HCT116 (cell line): Measurements from ENCODE around the gene ABCC11. TPM values are rescaled to one million over a fixed set of nuclear protein-coding genes. Genes with fewer than 3 reads are reported as not detected.
A peak's percentile ranks its signal among the peaks of the same experiment; 100 is the strongest.

Source experiments
- ATAC-seq: fragments of 200-7000 bp; cut with Tn5 transposase; 2 replicates; pipeline ENCODE4 v1.9.1; 2020; ENCODE audit warnings: mild to moderate bottlenecking, moderate library complexity
- BruUV-seq: library from RNA; stranded (reverse); fragments of 400-500 nt; replicated peaks from 2 replicates; lab custom pipeline; 2021; lab: Mats Ljungman, UMichigan
- CTCF ChIA-PET: fragments of 300-600 bp; sonication (Branson Sonifier 250); formaldehyde crosslinking; loops from one replicate; lab custom pipeline; 2021; ENCODE audit warnings: antibody characterized with exemption; lab: Charles Lee
- POLR2A ChIA-PET: fragments of 300-600, 350-600 bp; sonication (Branson Sonifier 250); formaldehyde crosslinking; loops from one replicate; lab custom pipeline; 2021; ENCODE audit warnings: antibody characterized with exemption; lab: Charles Lee
- RAD21 ChIA-PET, 2 experiments: fragments of 300-600 bp; sonication (Branson Sonifier 250); formaldehyde crosslinking; loops; one replicate each; lab custom pipeline; 2023; ENCODE audit warnings: low total read pairs in 2 of 2; ENCODE audit not compliant: uncharacterized antibody in 2 of 2, unreplicated experiment in 2 of 2, low non-redundant PET in 1 of 2; lab: Charles Lee
- DNase-seq: peaks from one replicate; pipeline ENCODE4 v3.0.0-alpha.2; 2010; ENCODE audit warnings: low read depth, low spot score
- H2AFZ ChIP-seq: fragments of 200-600 bp; shearing (Covaris generic), sonication (generic); 2 replicates; pipeline ENCODE4 v1.6.1; 2017; ENCODE audit warnings: low read depth, mixed run types, mixed read lengths, antibody characterized with exemption, low read length; ENCODE audit not compliant: poor library complexity, severe bottlenecking
- H3K27ac ChIP-seq: 2 replicates; pipeline ENCODE4 v1.5.1; 2012; ENCODE audit warnings: low read depth, low read length
- H3K27me3 ChIP-seq: fragments of 200-600 bp; sonication (generic); 2 replicates; pipeline ENCODE4 v1.6.1; 2016; ENCODE audit warnings: mixed run types, low read length, mixed read lengths; ENCODE audit not compliant: insufficient read depth
- H3K36me3 ChIP-seq, 2 experiments: fragments of 200-500 bp in 1 of 2; fragments of 200-600 bp in 1 of 2; sonication (Bioruptor generic) in 1 of 2; sonication (generic) in 1 of 2; 2 replicates each; pipeline versions ENCODE4 v1.5.1 to v1.6.1; 2014 to 2016; ENCODE audit warnings: low read length in 2 of 2, inconsistent platforms in 1 of 2, mixed read lengths in 1 of 2, mixed run types in 1 of 2; ENCODE audit not compliant: insufficient read depth in 2 of 2, control insufficient read depth in 1 of 2
- H3K4me1 ChIP-seq, 2 experiments: fragments of 200-600 bp in 1 of 2; sonication (generic) in 1 of 2; 2 replicates each; pipeline versions ENCODE4 v1.5.1 to v1.6.1; 2012 to 2017; ENCODE audit warnings: low read length in 2 of 2, inconsistent platforms in 1 of 2, mild to moderate bottlenecking in 1 of 2, mixed read lengths in 1 of 2, mixed run types in 1 of 2, moderate library complexity in 1 of 2; ENCODE audit not compliant: insufficient read depth in 2 of 2, control insufficient read depth in 1 of 2
- H3K4me2 ChIP-seq: fragments of 200-600 bp; sonication (generic); 2 replicates; pipeline ENCODE4 v1.6.1; 2017; ENCODE audit warnings: mixed run types, low read length, mixed read lengths
- H3K4me3 ChIP-seq, 2 experiments: fragments of 200-600 bp in 1 of 2; sonication (generic) in 1 of 2; replicated peaks in 1 of 2; 2 replicates each; pipeline ENCODE4 v1.5.1; 2011 to 2016; ENCODE audit warnings: low read length in 2 of 2, control low read depth in 1 of 2, low read depth in 1 of 2, mild to moderate bottlenecking in 1 of 2, mixed read lengths in 1 of 2, mixed run types in 1 of 2
- H3K79me2 ChIP-seq: fragments of 200-600 bp; sonication (generic); 2 replicates; pipeline ENCODE4 v1.6.1; 2017; ENCODE audit warnings: mild to moderate bottlenecking, mixed run types, low read length, moderate library complexity, mixed read lengths; ENCODE audit not compliant: insufficient read depth
- H3K9ac ChIP-seq: fragments of 200-600 bp; sonication (generic); 2 replicates; pipeline ENCODE4 v1.6.1; 2016; ENCODE audit warnings: low read length, mixed read lengths
- H3K9me2 ChIP-seq: fragments of 200-600 bp; sonication (generic), shearing (Covaris generic); 2 replicates; pipeline ENCODE4 v1.6.1; 2017; ENCODE audit warnings: mixed run types, mild to moderate bottlenecking, moderate library complexity; ENCODE audit not compliant: insufficient read depth
- H3K9me3 ChIP-seq, 2 experiments: fragments of 200-500 bp in 1 of 2; fragments of 200-600 bp in 1 of 2; sonication (Bioruptor generic) in 1 of 2; sonication (generic) in 1 of 2; 2 replicates each; pipeline ENCODE4 v1.6.1; 2014 to 2017; ENCODE audit warnings: low read length in 2 of 2, mixed read lengths in 2 of 2, inconsistent platforms in 1 of 2, low read depth in 1 of 2, mild to moderate bottlenecking in 1 of 2, mixed run types in 1 of 2, moderate library complexity in 1 of 2; ENCODE audit not compliant: control insufficient read depth in 1 of 2, insufficient read depth in 1 of 2
- H4K20me1 ChIP-seq: fragments of 200-600 bp; sonication (generic), shearing (Covaris generic); 2 replicates; pipeline ENCODE4 v1.6.1; 2017; ENCODE audit warnings: mixed run types, mild to moderate bottlenecking, moderate library complexity; ENCODE audit not compliant: insufficient read depth
- CBX3 ChIP-seq: IDR thresholded peaks from 2 replicates; pipeline ENCODE4 v1.6.1; 2012; ENCODE audit warnings: low read depth
- CEBPB ChIP-seq: IDR thresholded peaks from 2 replicates; pipeline ENCODE4 v1.6.1; 2012; ENCODE audit warnings: low read depth
- ELF1 ChIP-seq: IDR thresholded peaks from 2 replicates; pipeline ENCODE4 v1.6.1; 2012; ENCODE audit warnings: low read depth, borderline replicate concordance
- FOSL1 ChIP-seq: IDR thresholded peaks from 2 replicates; pipeline ENCODE4 v1.6.1; 2012; ENCODE audit warnings: low read depth
- JUND ChIP-seq: IDR thresholded peaks from 2 replicates; pipeline ENCODE4 v1.6.1; 2012
- POLR2A ChIP-seq: IDR thresholded peaks from 2 replicates; pipeline ENCODE4 v1.7.0; 2011; ENCODE audit warnings: borderline replicate concordance; ENCODE audit not compliant: insufficient read depth, insufficient read length; ENCODE audit errors: extremely low read depth
- POLR2AphosphoS5 ChIP-seq: IDR thresholded peaks from 2 replicates; pipeline ENCODE4 v1.6.1; 2011; ENCODE audit warnings: mild to moderate bottlenecking, low read depth, low read length, moderate library complexity
- RAD21 ChIP-seq: IDR thresholded peaks from 2 replicates; pipeline ENCODE4 v1.6.1; 2012; ENCODE audit warnings: low read depth, mild to moderate bottlenecking
- SIN3A ChIP-seq: IDR thresholded peaks from 2 replicates; pipeline ENCODE4 v1.6.1; 2012; ENCODE audit warnings: low read depth
- SP1 ChIP-seq: IDR thresholded peaks from 2 replicates; pipeline ENCODE4 v1.6.1; 2012; ENCODE audit warnings: low read depth
- SRF ChIP-seq: IDR thresholded peaks from 2 replicates; pipeline ENCODE4 v1.6.1; 2012; ENCODE audit warnings: low read depth
- TCF7L2 ChIP-seq: IDR thresholded peaks from 2 replicates; pipeline ENCODE4 v1.7.0; 2011; ENCODE audit warnings: borderline replicate concordance, inconsistent platforms; ENCODE audit not compliant: insufficient read depth, insufficient read length; ENCODE audit errors: extremely low read depth
- YY1 ChIP-seq: IDR thresholded peaks from 2 replicates; pipeline ENCODE4 v1.6.1; 2011; ENCODE audit warnings: low read length, low read depth, moderate library complexity, mild to moderate bottlenecking; ENCODE audit not compliant: insufficient replicate concordance; ENCODE audit errors: extremely low read depth
- ZFX ChIP-seq: fragments of 450-650 bp; IDR thresholded peaks from 2 replicates; pipeline ENCODE4 v1.6.1; 2017
- ZNF274 ChIP-seq: fragments of 200-500 bp; sonication (Bioruptor generic); IDR thresholded peaks from 2 replicates; pipeline ENCODE4 v1.6.1; 2014; ENCODE audit warnings: mild to moderate bottlenecking, low read depth, low read length, inconsistent platforms
- intact Hi-C: fragments of 100-400 bp; cut with micrococcal nuclease; formaldehyde crosslinking; loops from 2 replicates; pipeline ENCODE4 v1.10.0; 2022
- total RNA-seq: library from RNA; stranded (reverse); gene quantifications from one replicate; pipeline ENCODE4 v1.2.1, GENCODE V29; 2021; ENCODE audit not compliant: unreplicated experiment
- TF ChIP-seq, protein P1 (sequence below): IDR thresholded peaks from 2 replicates; pipeline ENCODE4 v1.6.1; 2012
- TF ChIP-seq, protein P2 (sequence below): IDR thresholded peaks from 2 replicates; pipeline ENCODE4 v1.6.1; 2012; ENCODE audit warnings: low read depth
- TF ChIP-seq, protein P3 (sequence below): IDR thresholded peaks from 2 replicates; pipeline ENCODE4 v1.6.1; 2011; ENCODE audit warnings: mild to moderate bottlenecking, low read length, moderate library complexity; ENCODE audit not compliant: insufficient replicate concordance; ENCODE audit errors: extremely low read depth

Gene ABCC11
- total RNA-seq, 1 experiment from 2014 or later: 0.54 TPM

DNA sequence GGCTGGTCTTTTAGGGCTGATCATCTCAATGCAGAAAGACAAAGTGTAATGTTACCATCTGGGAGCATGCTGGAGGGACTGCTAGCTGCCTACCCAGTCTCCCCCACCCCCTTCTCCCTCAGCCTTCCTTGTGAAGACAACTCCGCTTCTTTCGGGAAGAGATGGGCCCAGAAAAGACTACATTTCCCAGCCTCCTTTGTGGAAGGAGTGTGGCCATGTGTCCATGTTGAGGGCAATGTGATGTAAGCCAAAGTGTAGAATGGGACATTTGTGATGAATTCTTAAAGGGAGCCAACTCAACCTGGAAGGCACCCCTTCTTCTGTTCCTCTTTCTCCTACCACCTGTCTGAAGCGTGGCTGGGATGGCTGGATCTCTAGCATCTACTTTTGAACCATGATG, 107.8 kb downstream of the ABCC11 start:
- Histone ChIP-seq H3K9me3 (no peaks in the 10 kb centered on the region), H3K9ac (no peak overlapping the region), H3K4me1 (peaks cover 0 to 4% of the 10 kb centered on the region in 2 experiments; a peak in 1 of 4 replicates), H2AFZ (peak overlapping the region; percentile 26), H3K27ac (no peak overlapping the region), H3K4me2 (no peak overlapping the region), H3K4me3 (no peak overlapping the region), H3K27me3 (no peaks in the 10 kb centered on the region), H3K9me2 (no peaks in the 10 kb centered on the region), H4K20me1 (no peaks in the 10 kb centered on the region), H3K36me3 (no peaks in the 10 kb centered on the region), H3K79me2 (no peaks in the 10 kb centered on the region)
- ChIA-PET RAD21 (no interaction called here), POLR2A (no interaction called here), CTCF (no interaction called here)
- ATAC-seq: no peak
- DNase-seq: no peak
- intact Hi-C loops: no loop called here
- TF ChIP-seq RAD21 (no peak), SRF (no peak), JUND (no peak), ZFX (no peak)
- TF ChIP-seq, protein P1, sequence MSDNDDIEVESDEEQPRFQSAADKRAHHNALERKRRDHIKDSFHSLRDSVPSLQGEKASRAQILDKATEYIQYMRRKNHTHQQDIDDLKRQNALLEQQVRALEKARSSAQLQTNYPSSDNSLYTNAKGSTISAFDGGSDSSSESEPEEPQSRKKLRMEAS: no peak
- no TSS peak for BruUV-seq

DNA sequence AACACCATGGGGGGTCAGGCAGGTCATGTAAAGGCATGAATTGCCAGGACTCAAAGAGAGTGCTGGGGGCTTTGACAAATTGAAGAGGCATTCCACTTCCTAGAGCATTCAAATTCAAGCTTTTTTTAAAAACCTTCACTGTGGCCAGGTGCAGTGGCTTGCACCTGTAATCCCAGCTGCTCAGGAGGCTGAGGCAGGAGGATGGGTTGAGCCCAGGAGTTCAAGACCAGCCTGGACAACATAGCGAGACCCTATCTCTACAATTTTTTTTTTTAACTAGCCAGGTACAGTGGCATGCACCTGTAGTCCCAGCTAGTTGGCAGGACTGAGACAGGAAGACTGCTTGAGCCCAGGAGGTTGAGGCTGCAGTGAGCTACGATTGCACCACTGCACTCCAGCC, 108.8 kb downstream of the ABCC11 start:
- H3K79me2 ChIP-seq: no peaks in the 10 kb centered on the region
- DNase-seq (no peak), ATAC-seq (no peak)
- H3K27me3 ChIP-seq: no peaks in the 10 kb centered on the region
- H3K36me3 ChIP-seq: no peaks in the 10 kb centered on the region
- H3K4me3 ChIP-seq: no peak overlapping the region
- H2AFZ ChIP-seq: no peak overlapping the region
- BruUV-seq: no TSS peak
- H3K9me3 ChIP-seq: no peaks in the 10 kb centered on the region
- RAD21 ChIA-PET: no interaction called here
- intact Hi-C loops: no loop called here
- H3K4me2 ChIP-seq: no peak overlapping the region
- H4K20me1 ChIP-seq: no peaks in the 10 kb centered on the region
- H3K4me1 ChIP-seq: no peaks in the 10 kb centered on the region
- no peaks in the 10 kb centered on the region for H3K9me2 ChIP-seq
- POLR2A ChIA-PET: no interaction called here
- no peak overlapping the region for H3K9ac ChIP-seq
- H3K27ac ChIP-seq: no peak overlapping the region
- CTCF ChIA-PET: no interaction called here
- no peak for TF ChIP-seq ZFX
- TF ChIP-seq, protein P2, sequence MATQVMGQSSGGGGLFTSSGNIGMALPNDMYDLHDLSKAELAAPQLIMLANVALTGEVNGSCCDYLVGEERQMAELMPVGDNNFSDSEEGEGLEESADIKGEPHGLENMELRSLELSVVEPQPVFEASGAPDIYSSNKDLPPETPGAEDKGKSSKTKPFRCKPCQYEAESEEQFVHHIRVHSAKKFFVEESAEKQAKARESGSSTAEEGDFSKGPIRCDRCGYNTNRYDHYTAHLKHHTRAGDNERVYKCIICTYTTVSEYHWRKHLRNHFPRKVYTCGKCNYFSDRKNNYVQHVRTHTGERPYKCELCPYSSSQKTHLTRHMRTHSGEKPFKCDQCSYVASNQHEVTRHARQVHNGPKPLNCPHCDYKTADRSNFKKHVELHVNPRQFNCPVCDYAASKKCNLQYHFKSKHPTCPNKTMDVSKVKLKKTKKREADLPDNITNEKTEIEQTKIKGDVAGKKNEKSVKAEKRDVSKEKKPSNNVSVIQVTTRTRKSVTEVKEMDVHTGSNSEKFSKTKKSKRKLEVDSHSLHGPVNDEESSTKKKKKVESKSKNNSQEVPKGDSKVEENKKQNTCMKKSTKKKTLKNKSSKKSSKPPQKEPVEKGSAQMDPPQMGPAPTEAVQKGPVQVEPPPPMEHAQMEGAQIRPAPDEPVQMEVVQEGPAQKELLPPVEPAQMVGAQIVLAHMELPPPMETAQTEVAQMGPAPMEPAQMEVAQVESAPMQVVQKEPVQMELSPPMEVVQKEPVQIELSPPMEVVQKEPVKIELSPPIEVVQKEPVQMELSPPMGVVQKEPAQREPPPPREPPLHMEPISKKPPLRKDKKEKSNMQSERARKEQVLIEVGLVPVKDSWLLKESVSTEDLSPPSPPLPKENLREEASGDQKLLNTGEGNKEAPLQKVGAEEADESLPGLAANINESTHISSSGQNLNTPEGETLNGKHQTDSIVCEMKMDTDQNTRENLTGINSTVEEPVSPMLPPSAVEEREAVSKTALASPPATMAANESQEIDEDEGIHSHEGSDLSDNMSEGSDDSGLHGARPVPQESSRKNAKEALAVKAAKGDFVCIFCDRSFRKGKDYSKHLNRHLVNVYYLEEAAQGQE: no peak
- TF ChIP-seq YY1: no peak
- no peak for TF ChIP-seq SIN3A
- TF ChIP-seq FOSL1: no peak
- TF ChIP-seq POLR2AphosphoS5: no peak
- TF ChIP-seq ZNF274: no peak
- TF ChIP-seq, protein P3, sequence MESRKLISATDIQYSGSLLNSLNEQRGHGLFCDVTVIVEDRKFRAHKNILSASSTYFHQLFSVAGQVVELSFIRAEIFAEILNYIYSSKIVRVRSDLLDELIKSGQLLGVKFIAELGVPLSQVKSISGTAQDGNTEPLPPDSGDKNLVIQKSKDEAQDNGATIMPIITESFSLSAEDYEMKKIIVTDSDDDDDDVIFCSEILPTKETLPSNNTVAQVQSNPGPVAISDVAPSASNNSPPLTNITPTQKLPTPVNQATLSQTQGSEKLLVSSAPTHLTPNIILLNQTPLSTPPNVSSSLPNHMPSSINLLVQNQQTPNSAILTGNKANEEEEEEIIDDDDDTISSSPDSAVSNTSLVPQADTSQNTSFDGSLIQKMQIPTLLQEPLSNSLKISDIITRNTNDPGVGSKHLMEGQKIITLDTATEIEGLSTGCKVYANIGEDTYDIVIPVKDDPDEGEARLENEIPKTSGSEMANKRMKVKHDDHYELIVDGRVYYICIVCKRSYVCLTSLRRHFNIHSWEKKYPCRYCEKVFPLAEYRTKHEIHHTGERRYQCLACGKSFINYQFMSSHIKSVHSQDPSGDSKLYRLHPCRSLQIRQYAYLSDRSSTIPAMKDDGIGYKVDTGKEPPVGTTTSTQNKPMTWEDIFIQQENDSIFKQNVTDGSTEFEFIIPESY: no peak
- TF ChIP-seq TCF7L2: no peak
- TF ChIP-seq RAD21: no peak
- no peak for TF ChIP-seq POLR2A
- TF ChIP-seq CEBPB: no peak
- no peak for TF ChIP-seq SP1
- TF ChIP-seq CBX3: no peak
- TF ChIP-seq ELF1: no peak
